ENCODE results near the gene C17orf107.

The C17orf107 gene

GRCh38 chr17:4899341-4900230 lies at the start of gene C17orf107:
Gene C17orf107 (plus strand): TSS chr17:4899536. CDS start chr17:4899763, 227 bp downstream.
- H3K27ac ChIP-seq: peak within 1 kb of the TSS; percentile 98
- TF ChIP-seq CTCF (IDR thresholded peaks at IDR 0.05) (no peak), ZFX (IDR thresholded peaks at IDR 0.05; ENCODE audit: borderline replicate concordance) (no peak)

- H3K27ac ChIP-seq: no peak overlapping the region
Observed at GRCh38 chr17:4850246-4850645, 49.1 kb upstream of the C17orf107 start.

GRCh38 chr17:4851084-4851483 lies 48.3 kb upstream of the C17orf107 start:
- no peak overlapping the region for H3K27ac ChIP-seq
- TF ChIP-seq ZFX (IDR thresholded peaks at IDR 0.05; ENCODE audit: borderline replicate concordance) (no peak), CTCF (IDR thresholded peaks at IDR 0.05) (no peak)

More at GRCh38 chr17:4850246-4850645, 49.1 kb upstream of the C17orf107 start:
- TF ChIP-seq CTCF (IDR thresholded peaks at IDR 0.05): no peak

- TF ChIP-seq CTCF (IDR thresholded peaks at IDR 0.05): no peak
- H3K27ac ChIP-seq: no peak overlapping the region
Observed at GRCh38 chr17:4852567-4853207, 46.6 kb upstream of the C17orf107 start.

GRCh38 chr17:4853208-4853671 lies 46.1 kb upstream of the C17orf107 start:
- TF ChIP-seq ZFX (IDR thresholded peaks at IDR 0.05; ENCODE audit: borderline replicate concordance) (no peak), CTCF (IDR thresholded peaks at IDR 0.05) (no peak)
- no peak overlapping the region for H3K27ac ChIP-seq

GRCh38 chr17:4854111-4854681 lies 45.1 kb upstream of the C17orf107 start:
- TF ChIP-seq ZFX (IDR thresholded peaks at IDR 0.05; ENCODE audit: borderline replicate concordance): no peak
- no peak for TF ChIP-seq CTCF (IDR thresholded peaks at IDR 0.05)
- H3K27ac ChIP-seq: no peak overlapping the region

All from 22Rv1 (cell line).